Gastrocnemius medialis (tissue), 4 donors: ENCODE data around the gene ABTB2. TPM values are rescaled to one million over a fixed set of nuclear protein-coding genes. Genes with fewer than 3 reads are reported as not detected.
A peak's percentile ranks its signal among the peaks of the same experiment; 100 is the strongest.

Experiments used
- ATAC-seq, 2 donors: fragments of 150-250 bp; one replicate each; pipeline ENCODE4 v1.9.1; 2016
- DNase-seq, 2 donors: peaks; one replicate each; pipeline ENCODE4 v3.0.0-alpha.2; 2019
- H3K27ac ChIP-seq, 4 donors: fragments of 200-600 bp; sonication (generic); 1 replicate in 1 of 4; 2 replicates in 3 of 4; pipeline ENCODE4 v1.5.1; 2016 to 2018; ENCODE audit warnings: mild to moderate bottlenecking in 2 of 4, moderate library complexity in 1 of 4
- H3K27me3 ChIP-seq, 3 donors: fragments of 200-600 bp; sonication (generic) in 2 of 3; 1 replicate in 1 of 3; 2 replicates in 2 of 3; pipeline versions ENCODE4 v1.5.1 to v1.6.0; 2016 to 2019; ENCODE audit warnings: mild to moderate bottlenecking in 1 of 3, moderate library complexity in 1 of 3
- H3K36me3 ChIP-seq, 2 donors: fragments of 200-600 bp; sonication (generic) in 1 of 2; one replicate each; pipeline ENCODE4 v1.5.1; 2017 to 2018
- H3K4me1 ChIP-seq, 2 donors: fragments of 200-600 bp; sonication (generic) in 1 of 2; one replicate each; pipeline ENCODE4 v1.5.1; 2016 to 2017; ENCODE audit warnings: mild to moderate bottlenecking in 2 of 2
- H3K4me3 ChIP-seq, 4 donors: fragments of 200-600 bp; sonication (generic) in 3 of 4; 1 replicate in 1 of 4; 2 replicates in 3 of 4; pipeline ENCODE4 v1.5.1; 2016 to 2019; ENCODE audit warnings: mild to moderate bottlenecking in 2 of 4
- H3K9me3 ChIP-seq, 3 donors: fragments of 200-600 bp; sonication (generic) in 2 of 3; 1 replicate in 1 of 3; 2 replicates in 2 of 3; pipeline ENCODE4 v1.5.1; 2016 to 2019
- POLR2A ChIP-seq, 2 donors: fragments of 450-650 bp; IDR thresholded peaks; one replicate each; pipeline ENCODE4 v1.6.1; 2017; ENCODE audit warnings: antibody characterized with exemption in 2 of 2, mild to moderate bottlenecking in 2 of 2, moderate library complexity in 2 of 2
- in situ Hi-C, 4 donors: fragments of 200-750 bp; cut with MboI; loops; one replicate each; pipeline versions ENCODE4 v1.15.0 to v1.8.0; 2017; ENCODE audit warnings: low sequenced_read_pairs in 4 of 4
- intact Hi-C: fragments of 100-400 bp; cut with DNase I; formaldehyde crosslinking; loops from one replicate; pipeline ENCODE4 v1.15.1; 2023; ENCODE audit warnings: low total_unique reads
- total RNA-seq, 4 donors: library from RNA; depleted of rRNA; stranded (reverse); fragments of >200 nt; gene quantifications; one replicate each; pipeline versions ENCODE4 v1.1.0 to v1.2.3, GENCODE V29; 2016
- TF ChIP-seq, protein P1 (sequence below), 5 experiments: fragments of 450-650 bp in 3 of 5; fragments of 200-600 bp in 2 of 5; sonication (generic) in 2 of 5; IDR thresholded peaks in 4 of 5; conservative IDR thresholded peaks in 1 of 5; 1 replicate in 4 of 5; 2 replicates in 1 of 5; pipeline ENCODE4 v1.5.1; 2016 to 2019; ENCODE audit warnings: antibody characterized with exemption in 5 of 5, mild to moderate bottlenecking in 3 of 5, moderate library complexity in 3 of 5

The ABTB2 gene
- total RNA-seq, 4 donors from 2014 or later: 8.8 to 30.7 (median 12.2) TPM

DNA sequence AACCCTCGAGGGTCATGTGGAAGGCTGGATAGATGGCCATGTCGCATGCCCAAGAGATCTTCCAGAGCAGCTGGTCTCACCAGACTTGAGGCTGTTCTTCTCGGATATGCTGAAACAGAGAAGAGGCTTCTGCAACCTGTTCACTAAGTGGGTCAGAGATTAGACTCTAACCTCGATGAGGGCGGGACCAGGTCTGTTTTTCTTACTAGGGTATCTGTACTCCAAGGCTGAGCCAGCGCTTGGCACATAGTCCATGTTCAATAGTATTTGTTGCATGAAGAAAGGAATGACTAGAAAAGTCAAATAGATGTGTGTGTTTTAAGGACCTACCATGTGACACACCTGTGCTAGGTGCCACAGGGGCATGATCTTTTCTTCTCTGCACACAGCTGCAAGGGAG, 43.6 kb downstream of the ABTB2 start:
- in situ Hi-C loops: no loop called here
- Histone ChIP-seq H3K4me3 (no peak overlapping the region), H3K27ac (no peak overlapping the region), H3K27me3 (no peaks in the 10 kb centered on the region), H3K4me1 (peaks cover 64 to 77% of the 10 kb centered on the region in 2 donors), H3K36me3 (no peaks in the 10 kb centered on the region), H3K9me3 (no peaks in the 10 kb centered on the region)
- DNase-seq (no peak), ATAC-seq (no peak)
- TF ChIP-seq, protein P1, sequence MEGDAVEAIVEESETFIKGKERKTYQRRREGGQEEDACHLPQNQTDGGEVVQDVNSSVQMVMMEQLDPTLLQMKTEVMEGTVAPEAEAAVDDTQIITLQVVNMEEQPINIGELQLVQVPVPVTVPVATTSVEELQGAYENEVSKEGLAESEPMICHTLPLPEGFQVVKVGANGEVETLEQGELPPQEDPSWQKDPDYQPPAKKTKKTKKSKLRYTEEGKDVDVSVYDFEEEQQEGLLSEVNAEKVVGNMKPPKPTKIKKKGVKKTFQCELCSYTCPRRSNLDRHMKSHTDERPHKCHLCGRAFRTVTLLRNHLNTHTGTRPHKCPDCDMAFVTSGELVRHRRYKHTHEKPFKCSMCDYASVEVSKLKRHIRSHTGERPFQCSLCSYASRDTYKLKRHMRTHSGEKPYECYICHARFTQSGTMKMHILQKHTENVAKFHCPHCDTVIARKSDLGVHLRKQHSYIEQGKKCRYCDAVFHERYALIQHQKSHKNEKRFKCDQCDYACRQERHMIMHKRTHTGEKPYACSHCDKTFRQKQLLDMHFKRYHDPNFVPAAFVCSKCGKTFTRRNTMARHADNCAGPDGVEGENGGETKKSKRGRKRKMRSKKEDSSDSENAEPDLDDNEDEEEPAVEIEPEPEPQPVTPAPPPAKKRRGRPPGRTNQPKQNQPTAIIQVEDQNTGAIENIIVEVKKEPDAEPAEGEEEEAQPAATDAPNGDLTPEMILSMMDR (IDR thresholded peaks at IDR 0.05 in 4 of 5, conservative IDR thresholded peaks at IDR 0.05 in 1 of 5): no peak
- TF ChIP-seq POLR2A (IDR thresholded peaks at IDR 0.05): no peak
- intact Hi-C loops: no loop called here

GRCh38 chr11:34313099-34313517, 44.7 kb downstream of the ABTB2 start:
- intact Hi-C loops (no loop called here), in situ Hi-C loops (no loop called here)
- Histone ChIP-seq H3K27ac (peak overlapping the region; percentile 80 to 88 (median 84)), H3K36me3 (no peaks in the 10 kb centered on the region), H3K9me3 (no peaks in the 10 kb centered on the region), H3K27me3 (no peaks in the 10 kb centered on the region), H3K4me3 (no peak overlapping the region), H3K4me1 (peaks cover 61 to 71% of the 10 kb centered on the region in 2 donors)
- ATAC-seq (peak; percentile 45 to 67), DNase-seq (peak; percentile 33 to 79)
- TF ChIP-seq, protein P1 (IDR thresholded peaks at IDR 0.05 in 4 of 5, conservative IDR thresholded peaks at IDR 0.05 in 1 of 5): no peak
- no peak for TF ChIP-seq POLR2A (IDR thresholded peaks at IDR 0.05)

DNA sequence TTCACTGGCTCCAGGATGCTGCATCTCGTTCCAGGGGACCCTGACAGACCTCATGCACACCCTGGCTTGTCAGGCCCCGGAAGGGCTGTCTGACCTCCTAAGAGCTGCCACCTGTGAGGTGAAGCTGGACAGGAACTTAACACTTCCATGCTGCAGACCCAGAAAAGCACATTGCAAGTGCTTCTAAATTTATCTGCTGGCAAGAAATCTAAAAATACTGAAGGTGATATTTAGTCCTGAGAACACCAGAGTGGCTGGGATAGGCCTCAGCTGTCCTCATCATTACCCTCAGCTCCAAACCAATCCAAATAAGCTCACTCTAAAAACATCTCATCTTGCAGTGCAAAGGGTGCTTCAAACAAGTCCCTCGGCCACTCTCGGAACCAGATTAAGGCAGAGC, 46.7 kb downstream of the ABTB2 start:
- TF ChIP-seq, protein P1 (IDR thresholded peaks at IDR 0.05 in 4 of 5, conservative IDR thresholded peaks at IDR 0.05 in 1 of 5): no peak
- TF ChIP-seq POLR2A (IDR thresholded peaks at IDR 0.05): peak in 1 of 2 donors; percentile 54
- Histone ChIP-seq H3K27me3 (no peaks in the 10 kb centered on the region), H3K4me1 (peaks cover 50 to 69% of the 10 kb centered on the region in 2 donors), H3K9me3 (no peaks in the 10 kb centered on the region), H3K36me3 (no peaks in the 10 kb centered on the region), H3K27ac (peak overlapping the region; percentile 80 to 88 (median 84)), H3K4me3 (no peak overlapping the region)
- DNase-seq: peak; percentile 26 to 74
- in situ Hi-C loops: no loop called here
- intact Hi-C loops: loop anchor here (2.0 kb wide), 3 partner anchors 34 to 164 kb away; partner anchors contain the start of gene ABTB2
- ATAC-seq: peak; percentile 88 to 89

DNA sequence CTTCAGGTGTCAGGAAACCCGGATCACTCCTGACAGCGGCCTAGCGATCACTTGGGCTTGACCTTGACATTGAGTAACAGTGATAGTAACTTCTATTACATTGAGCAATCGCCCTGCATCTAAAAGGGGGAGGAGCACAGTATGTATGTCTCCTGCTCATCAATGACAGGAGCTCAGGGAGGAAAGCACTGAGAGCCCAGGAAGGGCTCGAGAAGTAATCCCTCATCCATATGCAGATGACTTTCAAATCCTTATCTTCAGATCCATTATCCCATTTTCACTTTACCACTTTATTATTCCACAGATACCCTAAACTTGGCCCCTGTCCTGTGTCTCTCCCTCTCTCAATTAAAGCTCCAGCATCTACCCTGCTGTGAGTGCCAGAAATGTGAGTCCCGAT, 47.8 kb downstream of the ABTB2 start:
- Histone ChIP-seq H3K9me3 (no peaks in the 10 kb centered on the region), H3K36me3 (no peaks in the 10 kb centered on the region), H3K27ac (peak overlapping the region; percentile 80 to 88 (median 84)), H3K4me1 (peaks cover 57 to 61% of the 10 kb centered on the region in 2 donors), H3K4me3 (no peak overlapping the region), H3K27me3 (no peaks in the 10 kb centered on the region)
- intact Hi-C loops: loop anchor here (2.0 kb wide), 3 partner anchors 35 to 165 kb away; partner anchors contain the start of gene ABTB2
- TF ChIP-seq POLR2A (IDR thresholded peaks at IDR 0.05): no peak
- TF ChIP-seq, protein P1 (IDR thresholded peaks at IDR 0.05 in 4 of 5, conservative IDR thresholded peaks at IDR 0.05 in 1 of 5): no peak
- DNase-seq: peak in 1 of 2 donors; percentile 27
- in situ Hi-C loops: no loop called here
- peak in 1 of 2 donors; percentile 45 for ATAC-seq
